ENCODE data around the gene SLC45A3. TPM values are rescaled to one million over a fixed set of nuclear protein-coding genes. Genes with fewer than 3 reads are reported as not detected.

Gene SLC45A3
- total RNA-seq, 4 donors from 2014 or later, result 0.84 to 1.3 (median 1.1) TPM

DNA sequence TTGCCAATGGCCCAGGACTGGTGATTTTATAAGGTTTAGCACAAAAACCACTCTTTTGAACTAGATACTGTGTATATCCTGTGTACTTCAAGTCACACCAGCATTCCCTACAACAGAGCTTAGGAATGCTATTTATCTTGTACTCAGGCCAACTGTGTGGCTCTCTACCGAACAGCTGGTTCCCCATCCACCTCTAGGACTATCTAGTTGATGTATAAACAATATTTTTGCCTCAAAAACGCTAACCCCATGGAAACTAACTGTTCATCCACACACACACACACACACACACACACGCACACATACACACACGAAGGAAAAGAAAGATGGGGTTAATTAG lies 28.7 kb upstream of the SLC45A3 start:
- no peak for TF ChIP-seq POLR2AphosphoS5 (IDR thresholded peaks at IDR 0.05)
- TF ChIP-seq POLR2A (IDR thresholded peaks at IDR 0.05), result no peak
- TF ChIP-seq, protein P1, sequence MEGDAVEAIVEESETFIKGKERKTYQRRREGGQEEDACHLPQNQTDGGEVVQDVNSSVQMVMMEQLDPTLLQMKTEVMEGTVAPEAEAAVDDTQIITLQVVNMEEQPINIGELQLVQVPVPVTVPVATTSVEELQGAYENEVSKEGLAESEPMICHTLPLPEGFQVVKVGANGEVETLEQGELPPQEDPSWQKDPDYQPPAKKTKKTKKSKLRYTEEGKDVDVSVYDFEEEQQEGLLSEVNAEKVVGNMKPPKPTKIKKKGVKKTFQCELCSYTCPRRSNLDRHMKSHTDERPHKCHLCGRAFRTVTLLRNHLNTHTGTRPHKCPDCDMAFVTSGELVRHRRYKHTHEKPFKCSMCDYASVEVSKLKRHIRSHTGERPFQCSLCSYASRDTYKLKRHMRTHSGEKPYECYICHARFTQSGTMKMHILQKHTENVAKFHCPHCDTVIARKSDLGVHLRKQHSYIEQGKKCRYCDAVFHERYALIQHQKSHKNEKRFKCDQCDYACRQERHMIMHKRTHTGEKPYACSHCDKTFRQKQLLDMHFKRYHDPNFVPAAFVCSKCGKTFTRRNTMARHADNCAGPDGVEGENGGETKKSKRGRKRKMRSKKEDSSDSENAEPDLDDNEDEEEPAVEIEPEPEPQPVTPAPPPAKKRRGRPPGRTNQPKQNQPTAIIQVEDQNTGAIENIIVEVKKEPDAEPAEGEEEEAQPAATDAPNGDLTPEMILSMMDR (IDR thresholded peaks at IDR 0.05), result no peak
- no peak for TF ChIP-seq EP300 (IDR thresholded peaks at IDR 0.05)
- Histone ChIP-seq H3K4me3 (no peak overlapping the region), H3K4me1 (peaks cover 0 to 43% (median 7%) of the 10 kb centered on the region in 3 donors), H3K27me3 (no peaks in the 10 kb centered on the region), H3K36me3 (peaks cover 0 to 20% of the 10 kb centered on the region in 2 donors), H3K9me3 (no peaks in the 10 kb centered on the region), H3K27ac (no peak overlapping the region)
- ATAC-seq, result no peak
- 28 to 29% methylated on average over 4 of the region's 4 CpGs for WGBS, 2 donors (ENCODE audit: low coverage in 1 of 2)

GRCh38 chr1:205706601-205707502 lies 26.5 kb upstream of the SLC45A3 start:
- ATAC-seq, result no peak
- Histone ChIP-seq H3K4me1 (peaks cover 0 to 27% (median 7%) of the 10 kb centered on the region in 3 donors), H3K27me3 (no peaks in the 10 kb centered on the region), H3K4me3 (no peak overlapping the region), H3K27ac (peak overlapping the region in 1 of 4 donors; percentile 6), H3K36me3 (peaks cover 0 to 30% of the 10 kb centered on the region in 2 donors), H3K9me3 (no peaks in the 10 kb centered on the region)
- 63 to 77% methylated on average over 4 to 6 of the region's 6 CpGs for WGBS, 2 donors (ENCODE audit: low coverage in 1 of 2)
- TF ChIP-seq POLR2AphosphoS5 (IDR thresholded peaks at IDR 0.05) (no peak), POLR2A (IDR thresholded peaks at IDR 0.05) (no peak), EP300 (IDR thresholded peaks at IDR 0.05) (no peak)
- TF ChIP-seq, protein P1 (IDR thresholded peaks at IDR 0.05), result no peak

GRCh38 chr1:205704903-205705302 lies 24.6 kb upstream of the SLC45A3 start:
- 48 to 60% methylated on average over 2 of the region's 2 CpGs for WGBS, 2 donors (ENCODE audit: low coverage in 1 of 2)
- H3K27ac ChIP-seq, result no peak overlapping the region
- peaks cover 0 to 20% (median 3%) of the 10 kb centered on the region in 3 donors for H3K4me1 ChIP-seq
- TF ChIP-seq EP300 (IDR thresholded peaks at IDR 0.05) (no peak), POLR2A (IDR thresholded peaks at IDR 0.05) (no peak), POLR2AphosphoS5 (IDR thresholded peaks at IDR 0.05) (no peak)
- TF ChIP-seq, protein P1 (IDR thresholded peaks at IDR 0.05), result no peak
- H3K27me3 ChIP-seq, result no peaks in the 10 kb centered on the region
- peaks cover 0 to 33% of the 10 kb centered on the region in 2 donors for H3K36me3 ChIP-seq
- no peak for ATAC-seq
- H3K4me3 ChIP-seq, result no peak overlapping the region
- H3K9me3 ChIP-seq, result no peaks in the 10 kb centered on the region

- Histone ChIP-seq H3K27ac (no peak overlapping the region), H3K4me1 (peaks cover 0 to 12% (median 0%) of the 10 kb centered on the region in 3 donors), H3K9me3 (no peaks in the 10 kb centered on the region), H3K27me3 (no peaks in the 10 kb centered on the region), H3K4me3 (no peak overlapping the region), H3K36me3 (peaks cover 0 to 29% of the 10 kb centered on the region in 2 donors)
- WGBS, 2 donors (ENCODE audit: low coverage in 1 of 2), result 100% methylated on average over 1 of the region's 1 CpG
- no peak for TF ChIP-seq POLR2AphosphoS5 (IDR thresholded peaks at IDR 0.05)
- no peak for TF ChIP-seq EP300 (IDR thresholded peaks at IDR 0.05)
- TF ChIP-seq, protein P1 (IDR thresholded peaks at IDR 0.05), result no peak
- no peak for TF ChIP-seq POLR2A (IDR thresholded peaks at IDR 0.05)
- ATAC-seq, result no peak
These were observed 22.8 kb upstream of the SLC45A3 start for GRCh38 chr1:205703072-205703471.

DNA sequence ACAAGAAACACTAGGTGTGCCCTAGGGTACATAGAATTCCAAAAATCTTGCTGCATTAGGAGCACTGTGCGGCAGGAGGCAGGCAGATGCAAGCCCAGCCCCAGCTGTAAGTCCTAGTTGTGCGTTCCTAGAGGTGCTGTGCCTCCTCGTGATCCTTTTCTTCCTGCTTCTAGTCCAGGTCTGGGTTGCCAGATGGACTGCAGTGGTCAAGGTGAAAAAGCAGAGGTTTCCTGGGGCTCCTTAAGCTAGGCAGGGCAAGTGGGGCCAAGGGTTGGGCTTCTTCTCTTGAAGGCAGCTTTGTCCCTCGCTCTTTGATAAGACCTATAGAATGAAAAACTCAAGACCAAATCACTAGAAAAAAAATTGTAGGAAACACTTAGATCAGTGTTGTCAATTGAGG lies 21.6 kb upstream of the SLC45A3 start:
- no peak overlapping the region for H3K27ac ChIP-seq
- H3K9me3 ChIP-seq, result no peaks in the 10 kb centered on the region
- H3K36me3 ChIP-seq, result peaks cover 0 to 24% of the 10 kb centered on the region in 2 donors
- H3K4me1 ChIP-seq, result peaks cover 0 to 12% (median 0%) of the 10 kb centered on the region in 3 donors
- TF ChIP-seq EP300 (IDR thresholded peaks at IDR 0.05), result no peak
- TF ChIP-seq, protein P1 (IDR thresholded peaks at IDR 0.05), result no peak
- TF ChIP-seq POLR2A (IDR thresholded peaks at IDR 0.05), result no peak
- no peak for ATAC-seq
- no peaks in the 10 kb centered on the region for H3K27me3 ChIP-seq
- no peak overlapping the region for H3K4me3 ChIP-seq
- 89 to 100% methylated on average over 2 to 4 of the region's 4 CpGs for WGBS, 2 donors (ENCODE audit: low coverage in 1 of 2)
